ENCODE data around the gene GSDME.

DNA sequence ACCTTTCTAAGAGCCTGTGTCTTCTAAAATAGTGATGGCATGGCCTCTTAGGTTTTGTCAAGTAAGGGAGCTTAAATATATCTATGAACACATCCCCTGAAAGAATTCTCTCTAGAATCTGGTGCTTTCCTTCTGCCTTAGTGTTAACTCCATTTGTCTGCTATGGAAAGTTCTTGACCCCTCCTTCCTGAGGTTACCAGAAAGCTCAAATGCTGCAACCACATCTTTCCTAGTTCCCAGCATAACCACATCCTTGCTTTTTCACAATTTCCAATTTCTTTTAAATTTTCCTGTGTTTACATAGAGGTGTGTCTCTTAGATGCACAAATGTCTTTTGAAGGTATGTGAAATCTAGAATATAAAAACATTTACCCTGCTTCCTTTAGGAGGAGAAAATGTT is 16.4 kb upstream of the GSDME start:
- TF ChIP-seq, protein P1, sequence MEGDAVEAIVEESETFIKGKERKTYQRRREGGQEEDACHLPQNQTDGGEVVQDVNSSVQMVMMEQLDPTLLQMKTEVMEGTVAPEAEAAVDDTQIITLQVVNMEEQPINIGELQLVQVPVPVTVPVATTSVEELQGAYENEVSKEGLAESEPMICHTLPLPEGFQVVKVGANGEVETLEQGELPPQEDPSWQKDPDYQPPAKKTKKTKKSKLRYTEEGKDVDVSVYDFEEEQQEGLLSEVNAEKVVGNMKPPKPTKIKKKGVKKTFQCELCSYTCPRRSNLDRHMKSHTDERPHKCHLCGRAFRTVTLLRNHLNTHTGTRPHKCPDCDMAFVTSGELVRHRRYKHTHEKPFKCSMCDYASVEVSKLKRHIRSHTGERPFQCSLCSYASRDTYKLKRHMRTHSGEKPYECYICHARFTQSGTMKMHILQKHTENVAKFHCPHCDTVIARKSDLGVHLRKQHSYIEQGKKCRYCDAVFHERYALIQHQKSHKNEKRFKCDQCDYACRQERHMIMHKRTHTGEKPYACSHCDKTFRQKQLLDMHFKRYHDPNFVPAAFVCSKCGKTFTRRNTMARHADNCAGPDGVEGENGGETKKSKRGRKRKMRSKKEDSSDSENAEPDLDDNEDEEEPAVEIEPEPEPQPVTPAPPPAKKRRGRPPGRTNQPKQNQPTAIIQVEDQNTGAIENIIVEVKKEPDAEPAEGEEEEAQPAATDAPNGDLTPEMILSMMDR (conservative IDR thresholded peaks at IDR 0.05 in 1 of 2, IDR thresholded peaks at IDR 0.05 in 1 of 2; ENCODE audit: low read depth in 1 of 2, low read length in 2 of 2), result no peak
- TF ChIP-seq EZH2 (IDR thresholded peaks at IDR 0.05; ENCODE audit: low read length, missing control alignments), result no peak

Measured in fibroblast of lung (primary cell).